Femur (tissue), 1 donor: ENCODE measurements around the gene KDM1B.

Experiments used
- DNase-seq: peaks from one replicate; pipeline ENCODE4 v3.0.0-alpha.2; 2017

Gene KDM1B

GRCh38 chr6:18264219-18264922 lies 109.1 kb downstream of the KDM1B start, which contains the start of gene DEK:
Gene DEK (minus strand): TSS chr6:18264530. CDS start chr6:18263987, 543 bp downstream.
- DNase-seq = peak; percentile 95

DNA sequence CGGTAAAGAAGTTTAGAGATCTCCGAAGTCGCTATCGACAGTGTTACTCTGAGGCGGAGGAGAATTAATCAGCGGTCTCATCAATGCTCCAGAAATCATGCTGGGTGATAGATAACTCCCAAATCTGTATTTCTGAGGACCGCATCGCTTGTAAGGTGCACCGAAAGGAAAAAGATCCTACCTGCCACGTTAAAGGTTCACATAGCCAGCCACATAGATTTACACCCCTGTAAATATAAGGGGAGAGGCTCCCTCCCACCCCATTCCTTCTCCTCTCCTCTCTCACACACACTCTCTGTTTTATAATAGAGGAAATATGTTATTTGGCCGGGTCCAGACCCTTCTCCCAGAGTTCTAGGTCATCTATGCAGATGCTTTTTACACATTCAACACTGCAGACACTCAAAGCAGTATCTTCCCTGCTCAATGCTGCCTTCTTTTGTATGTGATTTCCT lies 109.7 kb downstream of the KDM1B start:
- no peak for DNase-seq

- DNase-seq = peak; percentile 21
These were observed 110.7 kb downstream of the KDM1B start for GRCh38 chr6:18265787-18266522.

DNA sequence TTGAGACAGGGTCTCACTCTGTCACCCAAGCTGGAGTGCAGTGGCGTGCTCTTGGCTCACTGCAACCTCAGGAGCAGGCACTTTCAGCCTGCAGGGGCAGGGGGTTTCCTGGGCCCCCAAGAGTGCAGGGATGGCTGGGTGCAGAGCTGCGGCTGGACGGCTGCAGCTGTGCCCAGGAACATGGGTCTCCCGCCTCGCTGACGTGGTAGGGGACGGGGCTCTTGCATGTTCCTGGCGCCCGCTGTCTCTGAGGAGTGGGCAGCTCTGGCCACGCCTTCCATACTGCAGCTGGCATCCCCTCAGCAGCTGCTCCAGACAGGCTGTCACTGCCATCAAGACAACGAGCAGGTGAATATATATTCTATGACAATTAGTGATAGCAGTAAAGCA lies 111.3 kb downstream of the KDM1B start:
- DNase-seq = peak; percentile 27

GRCh38 chr6:18268066-18268465 lies 112.8 kb downstream of the KDM1B start:
- no peak for DNase-seq

DNA sequence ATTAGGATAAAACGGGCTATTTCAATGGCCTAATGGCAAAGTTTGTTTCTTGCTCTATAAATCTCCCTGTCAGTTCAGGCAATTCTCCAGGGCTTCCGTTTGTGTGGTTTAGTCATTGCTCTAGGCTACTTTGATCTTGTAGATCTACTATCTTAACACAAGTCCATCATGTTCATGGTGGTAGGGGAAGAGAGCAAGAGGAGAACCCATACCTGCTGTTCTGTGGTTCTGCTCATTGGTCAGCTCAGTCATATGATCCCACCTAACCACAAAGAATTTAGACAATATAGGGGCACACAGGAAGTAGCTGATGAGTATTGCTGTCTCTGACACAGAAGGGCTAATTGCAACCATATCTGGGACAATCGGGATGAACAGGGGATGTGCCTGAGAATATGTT lies 114.0 kb downstream of the KDM1B start:
- no peak for DNase-seq

- DNase-seq = no peak
These were observed 114.5 kb downstream of the KDM1B start for GRCh38 chr6:18269717-18270116.

- DNase-seq = no peak
These were observed 115.0 kb downstream of the KDM1B start for GRCh38 chr6:18270216-18270615.
